Measurements from ENCODE around the gene AMZ1.
"Not testable (repeated sequence)": the region's sequence is repeated elsewhere in the genome, so short reads cannot be mapped to it uniquely, and the experiment has no call there.

AMZ1 gene

GRCh38 chr7:2692543-2692942 lies 4.5 kb downstream of the AMZ1 start:
- DNase-seq (ENCODE audit: low read depth in 1 of 2, low spot score in 1 of 2), result no peak
- TF ChIP-seq JUND (IDR thresholded peaks at IDR 0.05; ENCODE audit: low read depth), result no peak
- in situ Hi-C loops (cut with HindIII; ENCODE audit: low pct_unique_long_range_greater_than_20kb, low sequenced_read_pairs), result no loop called here

GRCh38 chr7:2693420-2694121 lies 5.6 kb downstream of the AMZ1 start:
- DNase-seq (ENCODE audit: low read depth in 1 of 2, low spot score in 1 of 2); in situ Hi-C loops (cut with HindIII; ENCODE audit: low pct_unique_long_range_greater_than_20kb, low sequenced_read_pairs): not testable (repeated sequence)

- in situ Hi-C loops (cut with HindIII; ENCODE audit: low pct_unique_long_range_greater_than_20kb, low sequenced_read_pairs); DNase-seq (ENCODE audit: low read depth in 1 of 2, low spot score in 1 of 2): not testable (repeated sequence)
Measured at GRCh38 chr7:2694122-2694436, 6.1 kb downstream of the AMZ1 start.

GRCh38 chr7:2698581-2699288 lies 10.7 kb downstream of the AMZ1 start:
- in situ Hi-C loops (cut with HindIII; ENCODE audit: low pct_unique_long_range_greater_than_20kb, low sequenced_read_pairs), result no loop called here
- TF ChIP-seq JUND (IDR thresholded peaks at IDR 0.05; ENCODE audit: low read depth), result no peak
- no peak for DNase-seq (ENCODE audit: low read depth in 1 of 2, low spot score in 1 of 2)

- in situ Hi-C loops (cut with HindIII; ENCODE audit: low pct_unique_long_range_greater_than_20kb, low sequenced_read_pairs), result no loop called here
- TF ChIP-seq JUND (IDR thresholded peaks at IDR 0.05; ENCODE audit: low read depth), result no peak
- no peak for DNase-seq (ENCODE audit: low read depth in 1 of 2, low spot score in 1 of 2)
Measured at GRCh38 chr7:2699289-2699620, 11.3 kb downstream of the AMZ1 start.

- in situ Hi-C loops (cut with HindIII; ENCODE audit: low pct_unique_long_range_greater_than_20kb, low sequenced_read_pairs), result no loop called here
- DNase-seq (ENCODE audit: low read depth in 1 of 2, low spot score in 1 of 2), result no peak
- no peak for TF ChIP-seq JUND (IDR thresholded peaks at IDR 0.05; ENCODE audit: low read depth)
Measured at GRCh38 chr7:2700141-2700850, 12.3 kb downstream of the AMZ1 start.

- in situ Hi-C loops (cut with HindIII; ENCODE audit: low pct_unique_long_range_greater_than_20kb, low sequenced_read_pairs), result no loop called here
- DNase-seq (ENCODE audit: low read depth in 1 of 2, low spot score in 1 of 2), result no peak
Measured at GRCh38 chr7:2701424-2701823, 13.4 kb downstream of the AMZ1 start.

GRCh38 chr7:2701832-2702593 lies 14.0 kb downstream of the AMZ1 start:
- in situ Hi-C loops (cut with HindIII; ENCODE audit: low pct_unique_long_range_greater_than_20kb, low sequenced_read_pairs), result no loop called here
- no peak for DNase-seq (ENCODE audit: low read depth in 1 of 2, low spot score in 1 of 2)
- no peak for TF ChIP-seq JUND (IDR thresholded peaks at IDR 0.05; ENCODE audit: low read depth)

More at GRCh38 chr7:2701424-2701823, 13.4 kb downstream of the AMZ1 start:
- no peak for TF ChIP-seq JUND (IDR thresholded peaks at IDR 0.05; ENCODE audit: low read depth)

GRCh38 chr7:2702594-2702957 lies 14.6 kb downstream of the AMZ1 start:
- no peak for TF ChIP-seq JUND (IDR thresholded peaks at IDR 0.05; ENCODE audit: low read depth)
- in situ Hi-C loops (cut with HindIII; ENCODE audit: low pct_unique_long_range_greater_than_20kb, low sequenced_read_pairs), result no loop called here
- no peak for DNase-seq (ENCODE audit: low read depth in 1 of 2, low spot score in 1 of 2)

- no peak for TF ChIP-seq JUND (IDR thresholded peaks at IDR 0.05; ENCODE audit: low read depth)
- in situ Hi-C loops (cut with HindIII; ENCODE audit: low pct_unique_long_range_greater_than_20kb, low sequenced_read_pairs), result no loop called here
- DNase-seq (ENCODE audit: low read depth in 1 of 2, low spot score in 1 of 2), result no peak
Measured at GRCh38 chr7:2705371-2706096, 17.5 kb downstream of the AMZ1 start.

GRCh38 chr7:2706685-2707126 lies 18.7 kb downstream of the AMZ1 start:
- in situ Hi-C loops (cut with HindIII; ENCODE audit: low pct_unique_long_range_greater_than_20kb, low sequenced_read_pairs), result no loop called here
- DNase-seq (ENCODE audit: low read depth in 1 of 2, low spot score in 1 of 2), result no peak
- TF ChIP-seq JUND (IDR thresholded peaks at IDR 0.05; ENCODE audit: low read depth), result no peak

- in situ Hi-C loops (cut with HindIII; ENCODE audit: low pct_unique_long_range_greater_than_20kb, low sequenced_read_pairs), result no loop called here
- no peak for DNase-seq (ENCODE audit: low read depth in 1 of 2, low spot score in 1 of 2)
- no peak for TF ChIP-seq JUND (IDR thresholded peaks at IDR 0.05; ENCODE audit: low read depth)
Measured at GRCh38 chr7:2707481-2707880, 19.5 kb downstream of the AMZ1 start.

All from T47D (cell line).